Hematopoietic multipotent progenitor cell treated with erythropoietin and hydrocortisone succinate and interleukin-3 and kit ligand, for 15 days (in vitro differentiated cells): ENCODE results near the gene CERS5.

ENCODE experiments used
- DNase-seq: peaks from one replicate; pipeline ENCODE4 v3.0.0-alpha.2; 2015; ENCODE audit warnings: low spot score

CERS5 gene

GRCh38 chr12:50167049-50167828 lies at the start of gene CERS5:
Gene CERS5, minus strand, starts transcription at chr12:50167369. Its CDS starts 72 bp downstream, at chr12:50167297.
- peak; percentile 97 for DNase-seq

GRCh38 chr12:50215033-50215432 lies 47.9 kb upstream of the CERS5 start:
- no peak for DNase-seq

- no peak for DNase-seq
These were observed 46.8 kb upstream of the CERS5 start for GRCh38 chr12:50214018-50214417.

- no peak for DNase-seq
These were observed 46.3 kb upstream of the CERS5 start for GRCh38 chr12:50213439-50213838.

- no peak for DNase-seq
These were observed 44.9 kb upstream of the CERS5 start for GRCh38 chr12:50212071-50212467.

- no peak for DNase-seq
These were observed 44.4 kb upstream of the CERS5 start for GRCh38 chr12:50211392-50212070.

GRCh38 chr12:50207424-50207823 lies 40.3 kb upstream of the CERS5 start:
- DNase-seq: no peak

GRCh38 chr12:50205648-50206047 lies 38.5 kb upstream of the CERS5 start:
- no peak for DNase-seq

- DNase-seq: no peak
These were observed 36.5 kb upstream of the CERS5 start for GRCh38 chr12:50203691-50204090.

GRCh38 chr12:50201987-50202521 lies 34.9 kb upstream of the CERS5 start:
- no peak for DNase-seq

GRCh38 chr12:50200552-50201273 lies 33.5 kb upstream of the CERS5 start:
- no peak for DNase-seq

GRCh38 chr12:50198829-50199228 lies 31.7 kb upstream of the CERS5 start:
- no peak for DNase-seq

GRCh38 chr12:50197297-50197727 lies 30.1 kb upstream of the CERS5 start:
- DNase-seq: no peak

GRCh38 chr12:50196537-50196936 lies 29.4 kb upstream of the CERS5 start:
- DNase-seq: no peak

GRCh38 chr12:50195832-50196231 lies 28.7 kb upstream of the CERS5 start:
- no peak for DNase-seq

- DNase-seq: no peak
These were observed 25.7 kb upstream of the CERS5 start for GRCh38 chr12:50192908-50193307.

- DNase-seq: no peak
These were observed 25.1 kb upstream of the CERS5 start for GRCh38 chr12:50192236-50192635.

- DNase-seq: no peak
These were observed 23.7 kb upstream of the CERS5 start for GRCh38 chr12:50190859-50191258.

GRCh38 chr12:50188875-50189575 lies 21.9 kb upstream of the CERS5 start:
- no peak for DNase-seq

GRCh38 chr12:50188241-50188781 lies 21.1 kb upstream of the CERS5 start:
- no peak for DNase-seq

- no peak for DNase-seq
These were observed 20.1 kb upstream of the CERS5 start for GRCh38 chr12:50187084-50187900.
